Suprapubic skin (tissue), 3 donors: ENCODE measurements around the gene FAM83B.

Experiments
- POLR2A ChIP-seq, 2 donors: fragments of 450-650 bp; IDR thresholded peaks; one replicate each; pipeline ENCODE4 v1.6.1; 2017; ENCODE audit warnings: antibody characterized with exemption in 2 of 2, mild to moderate bottlenecking in 2 of 2, moderate library complexity in 2 of 2
- TF ChIP-seq, protein P1 (sequence below), 2 donors: fragments of 200-600 bp in 1 of 2; fragments of 450-650 bp in 1 of 2; sonication (generic) in 1 of 2; IDR thresholded peaks; one replicate each; pipeline ENCODE4 v1.5.1; 2016 to 2019; ENCODE audit warnings: antibody characterized with exemption in 2 of 2, mild to moderate bottlenecking in 1 of 2, moderate library complexity in 1 of 2

DNA sequence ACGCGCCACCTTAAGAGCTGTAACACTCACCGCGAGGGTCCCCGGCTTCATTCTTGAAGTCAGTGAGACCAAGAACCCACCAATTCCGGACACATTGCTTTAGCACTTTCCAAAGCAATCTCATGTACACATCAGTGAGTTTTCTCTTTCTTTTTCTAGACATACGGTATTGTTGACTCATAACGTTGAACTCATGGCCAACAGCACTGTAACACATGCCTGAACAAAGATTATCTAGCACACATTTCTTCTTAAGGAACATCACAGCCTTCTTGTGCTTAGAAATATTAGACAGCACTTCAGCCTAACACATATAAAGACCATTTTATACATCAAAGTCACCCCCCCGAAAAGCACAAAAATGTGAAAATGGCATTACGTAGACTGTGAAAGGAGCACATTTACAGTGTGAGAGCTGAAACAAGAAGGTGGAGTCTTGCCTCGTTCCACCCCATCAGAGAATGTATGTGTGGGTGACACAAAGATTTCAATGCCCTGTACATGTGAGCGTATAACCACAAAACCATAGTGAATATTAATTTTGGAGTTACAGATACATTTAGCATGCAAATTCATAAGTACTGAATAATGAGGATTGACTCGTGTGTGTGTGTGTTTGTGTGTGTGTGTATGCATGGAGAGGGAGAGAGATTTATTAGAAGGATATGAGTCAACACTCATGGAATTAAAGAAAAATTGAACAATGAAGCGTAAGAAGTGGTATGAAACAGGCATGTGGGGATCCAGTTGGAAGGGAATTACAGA, 134.1 kb downstream of the FAM83B start:
- TF ChIP-seq, protein P1, sequence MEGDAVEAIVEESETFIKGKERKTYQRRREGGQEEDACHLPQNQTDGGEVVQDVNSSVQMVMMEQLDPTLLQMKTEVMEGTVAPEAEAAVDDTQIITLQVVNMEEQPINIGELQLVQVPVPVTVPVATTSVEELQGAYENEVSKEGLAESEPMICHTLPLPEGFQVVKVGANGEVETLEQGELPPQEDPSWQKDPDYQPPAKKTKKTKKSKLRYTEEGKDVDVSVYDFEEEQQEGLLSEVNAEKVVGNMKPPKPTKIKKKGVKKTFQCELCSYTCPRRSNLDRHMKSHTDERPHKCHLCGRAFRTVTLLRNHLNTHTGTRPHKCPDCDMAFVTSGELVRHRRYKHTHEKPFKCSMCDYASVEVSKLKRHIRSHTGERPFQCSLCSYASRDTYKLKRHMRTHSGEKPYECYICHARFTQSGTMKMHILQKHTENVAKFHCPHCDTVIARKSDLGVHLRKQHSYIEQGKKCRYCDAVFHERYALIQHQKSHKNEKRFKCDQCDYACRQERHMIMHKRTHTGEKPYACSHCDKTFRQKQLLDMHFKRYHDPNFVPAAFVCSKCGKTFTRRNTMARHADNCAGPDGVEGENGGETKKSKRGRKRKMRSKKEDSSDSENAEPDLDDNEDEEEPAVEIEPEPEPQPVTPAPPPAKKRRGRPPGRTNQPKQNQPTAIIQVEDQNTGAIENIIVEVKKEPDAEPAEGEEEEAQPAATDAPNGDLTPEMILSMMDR (IDR thresholded peaks at IDR 0.05): no peak
- no peak for TF ChIP-seq POLR2A (IDR thresholded peaks at IDR 0.05)
